Activated gamma-delta T cell treated with anti-CD3 and anti-CD28 coated beads, Interleukin-2, amount 50 U/mL, for 16 hours (primary cell): Measurements from ENCODE around the gene HDGFL3.

Experiments
- DNase-seq: peaks from one replicate; pipeline ENCODE4 v3.0.0-alpha.2; 2020; ENCODE audit warnings: low read depth

HDGFL3 gene

DNA sequence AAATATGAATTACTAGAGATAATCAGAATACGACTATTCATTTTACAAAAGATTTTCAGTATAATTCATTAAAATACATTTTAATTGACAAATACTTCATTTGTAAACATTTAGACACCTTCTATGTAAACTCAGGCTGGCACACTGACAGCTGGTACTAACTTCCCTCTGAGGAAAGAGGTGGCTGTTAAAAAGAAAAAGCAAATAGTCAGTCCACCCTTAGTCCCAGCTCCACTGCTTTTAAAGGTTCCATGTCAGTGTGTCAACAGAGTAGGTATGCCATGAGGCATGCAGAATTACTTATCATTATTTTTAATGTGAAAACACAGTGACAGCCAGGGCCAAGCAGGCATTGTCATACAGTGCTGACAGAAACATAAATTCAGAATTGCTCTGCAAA lies 84.1 kb downstream of the HDGFL3 start:
- DNase-seq: no peak

DNA sequence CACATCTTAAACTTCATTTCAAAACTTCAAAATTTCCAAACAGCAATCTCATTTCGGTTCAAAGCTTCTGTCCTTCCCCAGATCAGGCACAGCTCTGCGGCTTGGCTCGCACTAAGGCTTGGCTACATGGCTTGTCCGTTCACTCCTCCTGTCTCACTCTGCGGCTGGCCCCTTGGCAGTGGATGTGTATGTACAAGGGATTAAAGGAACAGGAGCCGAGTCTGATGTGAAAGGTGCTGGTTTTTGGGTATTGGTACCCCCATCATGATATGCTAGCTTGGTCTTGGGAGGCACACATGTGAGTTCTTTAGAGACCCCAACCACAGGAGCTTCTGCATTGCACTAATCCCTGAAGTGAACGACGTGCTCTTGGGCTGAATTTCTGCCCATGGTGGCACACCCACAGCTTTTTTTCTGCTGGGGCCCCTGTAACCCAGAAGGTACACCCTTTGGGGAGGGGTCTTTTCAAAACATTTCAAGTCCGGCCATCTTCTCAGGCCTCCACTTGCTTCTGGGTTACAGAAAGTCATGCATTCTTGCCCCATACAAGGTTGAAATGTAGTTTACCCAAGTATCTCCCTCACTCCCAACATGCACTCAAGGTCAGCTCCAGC lies 87.5 kb downstream of the HDGFL3 start:
- DNase-seq: no peak

DNA sequence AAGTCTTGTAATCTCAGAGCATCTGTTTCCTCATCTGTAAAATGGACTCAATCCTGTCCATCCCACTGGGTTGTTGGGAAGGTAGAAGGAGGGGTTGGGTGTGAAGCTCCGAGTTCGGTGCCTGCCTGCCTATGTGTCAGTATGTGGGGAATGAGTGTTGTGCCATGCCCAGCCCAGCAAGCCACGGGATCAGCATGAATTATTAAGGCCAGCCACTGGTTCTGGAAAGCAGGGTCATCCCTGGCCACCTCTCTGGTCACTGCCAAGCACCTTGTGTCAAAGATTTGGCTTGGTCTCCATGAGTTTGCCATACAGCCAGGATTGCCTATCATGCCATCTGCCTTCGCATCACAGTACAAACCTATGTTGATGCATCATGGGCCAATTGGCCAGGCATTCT lies 88.7 kb downstream of the HDGFL3 start:
- no peak for DNase-seq

DNA sequence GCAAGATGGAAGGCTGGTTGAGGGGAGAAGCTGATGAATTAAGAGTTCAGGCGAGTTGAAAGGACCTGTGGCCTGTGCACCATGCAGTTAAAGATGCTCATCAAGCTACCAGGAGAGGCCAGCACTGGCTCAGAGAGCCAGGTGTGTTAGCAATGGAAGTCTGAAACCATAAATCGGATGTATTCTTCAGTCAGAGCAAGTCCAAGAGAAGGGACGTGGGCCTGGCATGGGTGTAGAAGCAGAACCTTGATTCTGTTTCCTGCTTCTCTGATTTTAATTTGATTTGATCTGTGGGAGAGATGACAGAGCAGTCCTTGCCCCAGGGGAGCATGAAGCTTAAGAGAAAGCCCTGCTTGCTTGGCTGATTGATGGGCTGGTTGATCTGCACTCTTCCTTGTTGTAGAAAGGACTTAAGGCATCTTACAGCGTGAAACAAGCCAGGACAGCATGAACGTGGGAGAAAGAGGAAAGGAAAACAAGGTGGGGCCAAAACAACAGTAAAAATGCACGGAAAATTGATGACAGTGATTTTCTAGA lies 89.3 kb downstream of the HDGFL3 start:
- DNase-seq: no peak

DNA sequence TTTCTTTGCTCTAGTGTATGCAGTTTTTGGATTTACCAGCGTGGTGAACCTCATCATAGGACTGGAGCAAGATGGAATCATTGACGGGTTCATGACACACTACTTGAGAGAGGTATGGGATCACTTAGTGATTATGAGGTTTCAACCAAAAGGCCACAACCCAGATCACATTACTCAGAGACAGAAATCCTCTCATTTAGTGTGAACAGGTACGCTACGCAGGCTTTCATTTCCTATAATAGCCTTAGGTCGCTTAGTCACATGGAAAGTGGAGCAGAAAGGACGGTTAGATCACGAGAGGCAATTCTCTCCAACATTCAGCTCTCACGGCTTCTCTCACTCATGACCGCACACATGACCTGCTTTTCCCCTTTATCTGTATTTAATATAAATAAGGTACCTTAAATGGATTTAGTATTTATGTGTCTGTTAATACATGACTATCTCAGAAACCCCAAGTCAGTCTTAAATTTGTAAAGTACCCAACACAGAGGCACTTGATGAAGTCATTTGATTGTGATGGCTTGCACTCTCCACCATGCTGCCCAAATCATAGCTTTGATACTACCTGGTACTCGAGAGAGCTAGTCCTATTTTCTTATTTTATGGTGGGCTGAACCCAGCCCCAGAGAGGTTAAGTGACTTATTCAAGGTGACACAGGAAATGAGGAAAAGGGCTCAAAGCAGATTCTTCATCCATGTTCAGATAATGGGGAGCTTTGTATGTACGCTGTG lies 91.6 kb downstream of the HDGFL3 start:
- DNase-seq: no peak

DNA sequence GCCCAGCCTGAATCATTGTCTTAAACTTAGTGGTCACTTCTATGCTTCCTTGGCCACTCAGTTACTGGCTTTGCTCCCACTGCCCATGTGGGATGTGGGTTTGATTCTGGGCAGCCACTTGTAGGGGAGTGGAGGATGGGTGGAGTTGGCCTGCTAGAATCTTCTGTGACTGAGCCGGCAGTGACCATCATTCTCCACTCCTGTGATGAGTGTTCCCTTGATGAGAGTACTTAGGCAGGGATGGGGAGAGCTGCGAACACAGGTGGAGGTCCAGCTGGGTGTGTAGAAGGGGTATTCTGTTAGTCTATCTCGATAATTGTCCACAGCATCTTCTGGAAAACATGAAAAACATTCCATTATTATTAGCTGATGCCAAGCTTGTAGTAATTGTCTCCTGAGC lies 92.2 kb downstream of the HDGFL3 start:
- DNase-seq: no peak

DNA sequence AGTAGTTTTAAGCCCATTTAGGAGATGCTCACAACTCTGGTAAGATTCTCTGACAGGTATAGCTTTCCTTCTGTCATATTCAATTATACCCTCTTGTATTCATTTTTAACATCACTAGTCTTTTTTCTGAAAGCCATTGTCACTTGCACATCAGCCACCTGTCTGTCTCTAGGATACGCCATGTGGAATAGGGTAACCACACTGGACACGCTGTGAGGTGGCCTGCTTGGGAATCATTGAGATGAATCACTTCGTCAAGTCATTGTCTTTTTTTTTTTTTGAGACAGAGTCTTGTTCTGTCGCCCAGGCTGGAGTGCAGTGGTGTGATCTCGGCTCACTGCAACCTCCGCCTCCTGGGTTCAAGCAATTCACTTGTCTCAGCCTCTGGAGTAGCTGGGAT lies 92.8 kb downstream of the HDGFL3 start:
- DNase-seq: no peak

DNA sequence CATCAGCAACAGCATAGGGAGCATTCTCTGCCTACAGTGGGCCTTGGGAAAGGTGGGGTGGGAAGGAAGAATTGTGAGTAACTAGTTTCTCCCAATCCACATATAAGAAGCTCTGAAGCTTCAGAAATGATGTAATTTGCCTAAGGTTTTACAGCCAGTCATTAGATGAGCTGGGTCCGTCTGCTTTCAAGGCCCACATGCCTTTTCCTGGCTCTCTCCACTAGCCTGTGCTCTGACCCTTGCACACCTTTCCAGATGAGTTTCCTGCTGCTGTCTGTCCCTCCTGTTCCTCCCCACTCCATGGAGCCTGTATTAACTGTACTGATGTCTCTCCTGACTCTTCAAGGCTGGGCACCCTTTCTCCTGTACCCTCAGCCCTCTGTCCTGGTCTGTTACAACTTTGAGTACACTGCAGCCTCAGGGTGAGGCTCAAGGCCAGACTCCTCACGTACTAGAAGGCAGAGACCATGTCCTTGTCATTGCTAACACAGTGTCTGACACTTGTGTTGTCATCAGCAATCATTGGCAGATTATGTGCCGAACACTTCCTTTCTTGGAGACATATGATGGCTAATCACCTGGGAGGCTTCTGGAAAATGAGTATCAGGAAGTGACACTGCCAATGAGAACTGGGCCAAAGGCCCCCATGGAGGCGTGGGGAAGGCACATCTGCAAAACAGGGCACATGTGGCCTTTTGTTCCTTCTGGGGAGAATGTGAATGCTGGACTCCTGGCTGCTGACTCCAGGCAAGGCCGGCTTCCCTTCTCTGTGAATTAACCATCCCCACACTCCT lies 93.5 kb downstream of the HDGFL3 start:
- no peak for DNase-seq

DNA sequence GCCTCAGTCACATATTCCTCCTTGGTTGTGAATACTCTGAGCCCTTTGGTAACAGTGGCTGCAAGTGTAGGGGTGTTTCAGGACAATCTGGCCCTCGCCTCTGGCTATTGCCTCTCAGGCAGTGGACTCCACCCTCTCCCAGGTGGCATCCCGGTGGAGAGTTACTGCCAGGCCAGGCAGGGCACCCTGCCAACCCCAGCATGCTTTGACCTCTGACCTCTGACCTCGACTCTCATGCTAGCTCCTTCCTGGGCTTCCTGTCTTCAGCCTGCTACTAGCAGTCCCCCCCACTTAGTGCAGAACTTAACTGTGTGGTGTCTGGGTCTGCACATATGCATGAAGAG lies 94.7 kb downstream of the HDGFL3 start:
- no peak for DNase-seq

DNA sequence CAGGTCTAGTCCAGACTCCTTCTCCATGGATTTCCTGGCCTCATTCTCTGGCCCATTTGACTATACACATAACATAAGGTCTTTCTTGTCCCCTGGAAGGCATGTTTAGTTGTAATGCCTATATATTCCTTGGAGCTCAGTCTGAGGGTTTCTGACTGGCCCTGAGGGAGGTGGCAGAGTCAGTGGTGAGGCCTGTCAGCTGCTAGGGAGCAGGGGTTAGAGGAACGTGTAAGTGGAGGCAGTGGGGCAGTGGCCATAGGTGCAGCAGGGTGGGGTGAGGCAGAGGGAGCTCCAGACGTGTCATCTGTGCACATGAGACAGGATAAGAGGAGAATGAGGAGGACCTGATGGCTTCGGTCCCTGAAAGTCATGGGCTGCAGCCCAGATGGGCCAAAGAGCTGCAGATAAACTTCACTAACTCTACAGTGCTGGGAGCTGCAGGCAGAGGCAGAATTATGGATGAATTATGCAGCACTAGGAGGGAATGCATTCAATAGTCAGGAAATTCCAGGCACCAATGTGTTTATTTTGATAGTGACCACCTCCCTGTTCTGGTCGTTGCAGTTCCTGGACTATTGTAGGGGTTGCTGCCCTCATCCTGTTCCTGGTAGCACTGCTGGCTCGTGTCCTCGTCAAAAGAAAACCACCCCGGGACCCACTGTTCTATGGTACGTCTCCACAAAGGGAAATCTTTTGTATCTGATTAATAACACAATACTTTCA lies 95.2 kb downstream of the HDGFL3 start:
- DNase-seq: no peak

DNA sequence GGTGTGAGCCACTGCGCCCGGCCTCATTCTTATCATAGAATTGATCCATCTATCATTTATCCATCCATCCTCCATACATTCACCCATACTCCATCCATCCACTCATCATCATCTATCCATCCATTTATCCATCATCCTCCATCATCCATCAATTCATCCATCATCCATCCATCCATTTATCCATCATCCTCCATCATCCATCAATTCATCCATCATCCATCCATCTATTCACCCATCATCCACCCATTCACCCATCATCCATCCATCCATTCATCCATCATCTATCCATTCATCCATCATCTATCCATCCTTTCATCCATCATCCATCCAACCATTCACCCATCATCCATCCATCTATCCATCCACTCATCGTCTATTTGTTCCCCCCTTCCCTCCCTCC lies 96.5 kb downstream of the HDGFL3 start:
- DNase-seq: no peak

DNA sequence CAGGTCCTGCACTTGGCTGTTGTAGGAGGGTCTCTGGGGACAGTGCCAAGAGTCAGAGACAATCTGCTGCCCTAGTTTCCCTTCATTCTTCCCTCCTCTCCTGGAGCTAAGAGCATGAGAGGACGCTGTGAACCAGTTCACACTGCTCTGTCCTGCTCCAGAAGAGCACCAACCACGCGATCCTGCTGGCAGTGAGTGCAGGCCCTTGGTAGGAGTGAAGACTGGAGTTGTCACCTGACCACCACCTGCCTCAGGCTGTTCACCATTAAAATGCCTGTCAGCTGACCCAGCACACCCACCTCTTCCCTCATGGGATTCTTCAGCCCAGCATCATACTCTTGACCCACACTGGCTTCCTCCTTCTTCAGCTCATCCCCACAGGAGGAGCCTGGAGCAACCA lies 97.2 kb downstream of the HDGFL3 start:
- DNase-seq: no peak

DNA sequence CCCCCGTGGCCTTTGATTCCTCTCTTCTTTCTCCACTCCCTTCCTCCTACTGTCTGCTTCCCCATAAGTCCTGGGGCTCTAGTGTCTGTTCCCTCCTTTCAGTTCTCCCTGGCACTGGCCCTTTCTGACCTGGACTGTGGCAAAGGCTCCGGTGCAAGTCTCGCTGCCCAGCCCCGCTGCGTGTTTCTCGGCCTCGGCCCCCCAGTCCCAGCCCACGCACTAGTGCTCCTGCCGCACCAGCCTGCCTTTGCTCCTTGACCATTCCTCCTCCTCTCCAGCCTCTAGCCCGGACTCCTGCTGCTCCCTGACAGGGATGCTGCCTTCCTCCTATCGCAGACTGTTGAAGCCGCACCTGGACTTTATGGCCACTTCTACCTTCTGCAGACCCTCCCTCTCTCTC lies 98.1 kb downstream of the HDGFL3 start:
- DNase-seq: no peak

DNA sequence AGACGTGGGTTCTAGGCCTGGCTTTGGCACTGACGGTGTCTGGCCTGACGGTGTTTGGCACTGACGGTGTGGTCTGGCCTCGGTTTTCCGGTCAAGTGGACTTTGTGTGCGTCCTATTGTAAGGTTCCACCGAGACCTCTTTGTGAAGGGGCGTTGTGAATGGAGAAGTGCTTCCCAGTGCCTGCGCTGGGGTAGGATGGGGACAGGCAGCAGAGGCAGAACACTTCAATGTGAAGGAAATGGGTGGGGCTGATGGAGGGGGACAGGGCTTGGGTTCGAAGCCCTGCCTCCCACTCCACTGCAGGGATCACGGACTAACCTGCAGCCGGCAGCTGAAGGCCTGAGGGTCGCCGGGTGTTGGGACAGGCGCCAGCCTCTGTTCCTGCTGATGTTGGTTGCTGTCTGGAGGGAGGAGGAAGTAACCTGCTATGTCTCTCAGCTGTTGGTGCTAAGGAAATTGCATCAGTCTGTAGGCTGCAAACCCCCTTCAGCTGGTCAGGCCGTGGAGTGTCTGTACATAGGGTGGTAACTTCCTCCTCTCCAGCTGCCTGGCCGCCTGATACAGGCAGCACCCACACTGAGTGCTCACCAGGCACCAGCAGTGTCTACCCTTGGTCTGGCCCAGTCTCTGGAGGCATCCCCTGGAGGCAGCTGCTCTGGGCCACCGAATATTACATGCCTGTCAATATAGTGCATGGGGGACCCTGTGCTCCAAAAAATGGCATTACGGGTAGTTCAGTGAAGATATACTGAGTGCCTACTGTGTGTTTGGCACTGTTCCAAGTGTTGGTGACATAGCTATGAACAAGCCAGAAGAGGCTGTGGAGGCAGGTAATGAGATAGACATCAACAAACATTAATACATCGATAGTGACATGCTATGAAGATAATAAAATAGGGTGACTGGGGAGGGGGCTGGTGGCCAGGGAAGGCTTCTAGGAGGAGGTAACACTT lies 99.1 kb downstream of the HDGFL3 start:
- DNase-seq: peak; percentile 2

DNA sequence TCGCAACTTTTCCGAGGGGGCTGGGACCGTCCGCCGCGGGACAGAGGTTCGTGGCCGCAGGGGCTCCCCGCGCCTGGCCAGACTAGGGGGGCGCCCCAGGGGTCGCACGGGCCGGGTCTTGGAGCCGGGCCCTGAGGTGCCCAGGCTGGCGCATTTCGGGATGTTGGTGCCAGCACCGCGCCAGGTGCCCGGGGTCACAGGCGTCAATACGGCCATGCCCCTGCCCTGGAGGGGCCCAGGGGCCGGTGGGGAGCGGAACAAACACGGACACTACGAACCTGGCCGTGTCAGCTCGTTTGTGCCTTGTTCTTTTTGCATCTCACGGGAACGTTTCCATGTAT lies 99.8 kb downstream of the HDGFL3 start:
- no peak for DNase-seq

DNA sequence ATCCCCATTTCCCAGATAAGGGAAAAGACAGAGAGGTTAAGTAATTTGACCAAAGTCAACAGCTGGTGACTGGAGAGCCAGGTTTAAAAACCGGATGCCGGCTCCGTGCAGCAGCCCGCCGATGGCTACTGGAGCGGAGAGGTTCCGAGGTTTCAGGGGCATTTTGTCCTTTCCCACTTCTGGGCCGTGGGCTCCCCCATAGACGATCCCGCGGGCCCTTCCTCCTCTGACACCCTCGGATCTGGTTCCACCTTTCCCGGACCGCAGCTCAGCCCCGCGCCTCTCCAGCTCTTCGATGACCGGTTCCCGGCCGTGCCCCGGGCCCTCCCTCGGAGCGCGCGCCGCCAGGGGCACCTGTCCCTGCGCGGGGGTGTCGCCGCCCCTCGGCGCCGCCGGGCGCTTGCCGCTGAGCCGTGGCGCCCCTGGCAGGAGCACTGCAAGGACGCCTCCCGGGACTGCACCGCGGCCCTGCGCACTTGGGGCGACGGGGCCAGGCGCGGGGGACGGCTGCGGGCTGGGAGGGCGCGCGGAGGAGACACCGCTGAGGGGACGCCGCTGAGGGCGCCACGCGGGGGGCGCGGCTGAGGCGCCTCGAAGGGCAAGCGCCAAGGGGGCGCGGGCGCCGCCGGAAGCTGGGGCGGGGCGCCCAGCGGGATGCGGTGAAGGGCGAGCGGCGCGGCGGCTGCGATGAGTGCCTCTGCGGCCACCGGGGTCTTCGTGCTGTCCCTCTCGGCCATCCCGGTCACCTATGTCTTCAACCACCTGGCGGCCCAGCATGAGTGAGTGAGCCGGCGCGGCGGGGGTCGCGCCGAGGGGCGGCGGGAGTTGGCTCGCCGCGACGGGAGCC lies 100.4 kb downstream of the HDGFL3 start, which contains the start of gene TM6SF1:
TM6SF1 (plus strand) TSS at position 652 of the 847 bp plus-strand sequence; CDS start at position 688, 36 bp downstream.
- DNase-seq: no peak

DNA sequence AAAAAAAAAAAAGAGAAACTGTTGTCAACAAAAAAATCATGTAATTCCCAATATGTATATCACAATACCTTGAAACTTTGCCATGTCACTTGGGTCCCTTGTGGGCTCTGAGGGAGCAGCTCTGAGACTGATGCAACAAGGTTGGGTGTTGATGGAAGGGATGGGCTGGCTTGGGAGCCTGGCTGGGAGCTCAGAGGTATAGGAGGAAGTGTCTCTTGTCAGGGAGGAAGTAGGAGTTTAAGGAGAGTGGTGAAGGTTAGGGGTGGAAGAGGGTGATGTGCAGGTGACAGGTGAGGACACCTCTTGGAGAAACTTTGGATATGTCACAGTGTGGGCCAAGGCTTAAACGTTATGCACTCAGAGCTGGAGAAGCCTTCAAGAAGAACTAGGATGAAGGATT lies 102.2 kb downstream of the HDGFL3 start:
- no peak for DNase-seq

DNA sequence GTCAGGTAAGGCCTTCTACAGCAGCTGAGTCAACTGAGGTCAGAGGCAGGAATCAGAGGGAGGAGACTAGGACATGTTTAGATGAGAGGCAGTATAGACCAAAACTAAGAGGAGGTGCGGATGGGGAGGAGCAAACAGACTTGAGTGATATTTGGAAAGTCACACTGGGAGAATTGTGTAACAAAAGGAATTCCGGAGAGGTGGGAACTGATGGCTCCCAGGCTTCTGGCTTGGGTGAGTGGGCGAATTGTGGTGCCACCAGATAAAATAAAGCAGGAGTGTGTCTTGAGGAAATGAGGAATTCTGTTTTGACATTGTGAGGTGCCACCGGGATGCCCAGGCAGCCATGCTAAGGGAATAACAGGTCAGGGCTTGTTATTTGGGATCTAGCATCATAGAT lies 103.5 kb downstream of the HDGFL3 start:
- no peak for DNase-seq

DNA sequence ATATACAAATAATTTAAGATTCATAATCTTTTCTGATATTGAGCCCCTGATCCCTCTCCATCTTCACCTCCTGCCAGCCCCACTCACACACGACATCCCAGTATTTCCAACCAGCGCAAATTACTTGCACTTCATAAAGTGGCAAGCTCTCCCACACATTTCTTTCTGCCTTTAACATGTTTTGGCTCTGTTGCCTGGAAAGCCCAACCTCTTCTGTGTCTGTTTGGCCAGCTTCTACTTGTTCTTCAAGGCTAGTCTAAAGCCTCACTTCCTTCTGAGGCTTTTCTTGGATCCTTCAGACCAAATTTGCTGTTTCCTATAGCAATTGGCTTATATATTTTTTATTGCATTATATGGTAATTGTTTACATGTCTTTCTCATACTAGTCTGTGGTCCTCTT lies 105.3 kb downstream of the HDGFL3 start:
- DNase-seq: no peak

DNA sequence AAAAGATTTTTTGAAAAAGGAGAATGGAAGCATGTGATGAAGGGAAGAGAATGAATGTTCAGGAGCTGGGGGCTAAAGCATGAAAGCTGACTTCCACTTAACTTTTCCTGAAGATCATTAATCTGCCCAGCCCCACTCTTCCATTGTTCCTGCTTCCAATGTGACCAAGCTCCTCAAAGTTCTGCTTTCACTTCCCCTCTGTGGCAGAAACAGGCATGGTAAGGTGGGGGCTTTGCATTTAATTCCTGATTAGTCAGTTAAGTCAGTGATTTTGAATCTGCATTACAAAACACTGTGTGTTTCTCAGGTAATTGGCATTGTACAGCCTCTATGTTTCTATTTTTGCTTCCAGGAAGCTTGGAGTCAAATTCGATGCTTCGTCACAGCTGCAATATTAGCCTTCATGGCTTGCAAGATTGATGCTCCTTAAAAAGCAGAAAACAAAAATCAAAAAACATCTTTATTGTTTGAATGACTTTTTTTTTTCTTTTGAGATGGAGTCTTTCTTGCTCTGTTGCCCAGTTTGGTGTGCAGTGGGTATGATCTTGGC lies 107.5 kb downstream of the HDGFL3 start:
- no peak for DNase-seq
